K562 (cell line): ENCODE measurements around the gene PPM1G. TPM values are rescaled to one million over a fixed set of nuclear protein-coding genes. Genes with fewer than 3 reads are reported as not detected.

Experiments
- ATAC-seq: fragments of 200-7000 bp; cut with Tn5 transposase; 3 replicates; pipeline ENCODE4 v1.9.1; 2020; ENCODE audit warnings: moderate library complexity
- BruUV-seq: library from RNA; stranded (reverse); fragments of 400-500 nt; replicated peaks from 2 replicates; lab custom pipeline; 2021; lab: Mats Ljungman, UMichigan
- CTCF ChIA-PET: fragments of 300-600 bp; formaldehyde crosslinking; extraction: SDS; loops from one replicate; lab custom pipeline; 2021; ENCODE audit warnings: low intra/inter-chr PET ratio; lab: Yijun Ruan, JAX
- POLR2A ChIA-PET: fragments of 300-600, 350-650 bp; sonication (Branson Sonifier 250); formaldehyde crosslinking; extraction: SDS; loops from one replicate; lab custom pipeline; 2021; ENCODE audit warnings: antibody characterized with exemption, inconsistent platforms; lab: Yijun Ruan, JAX
- DNase-seq, 4 experiments: peaks; one replicate each; pipeline versions ENCODE4 v3.0.0 to v3.0.0-alpha.2; 2011 to 2018; ENCODE audit warnings: low spot score in 3 of 4, mixed read lengths in 3 of 4; ENCODE audit errors: extremely low read depth in 1 of 4
- FAIRE-seq: peaks from 2 replicates; lab custom pipeline; 2011; peaks lifted over from hg19 to GRCh38; lab: Jason Lieb, UNC
- H2AFZ ChIP-seq: 2 replicates; pipeline ENCODE4 v1.6.0; 2011; ENCODE audit warnings: low read depth, low read length, control low read depth, inconsistent platforms
- H3K27ac ChIP-seq: fragments of 200-600 bp; 3 replicates; pipeline ENCODE4 v1.8.0; 2011; ENCODE audit warnings: low read depth, mild to moderate bottlenecking, control low read depth, inconsistent platforms, low read length, moderate library complexity, mixed read lengths; ENCODE audit errors: extremely low read depth
- H3K27me3 ChIP-seq, 2 experiments: fragments of 300-600 bp in 1 of 2; 2 replicates in 1 of 2; 3 replicates in 1 of 2; pipeline versions ENCODE4 v1.6.0 to v1.8.0; 2011; ENCODE audit warnings: inconsistent platforms in 2 of 2, low read length in 2 of 2, mild to moderate bottlenecking in 1 of 2, mixed read lengths in 1 of 2, moderate library complexity in 1 of 2; ENCODE audit not compliant: control insufficient read depth in 2 of 2, insufficient read depth in 2 of 2
- H3K36me3 ChIP-seq: fragments of 300-600 bp; 3 replicates; pipeline ENCODE4 v1.8.0; 2011; ENCODE audit warnings: mild to moderate bottlenecking, low read length, inconsistent platforms; ENCODE audit not compliant: control insufficient read depth, insufficient read depth
- H3K4me1 ChIP-seq, 2 experiments: fragments of 200-600 bp in 1 of 2; replicated peaks in 1 of 2; 2 replicates in 1 of 2; 3 replicates in 1 of 2; pipeline versions ENCODE4 v1.5.1 to v1.8.0; 2011; ENCODE audit warnings: inconsistent platforms in 2 of 2, low read length in 2 of 2, mild to moderate bottlenecking in 1 of 2, mixed read lengths in 1 of 2, moderate library complexity in 1 of 2; ENCODE audit not compliant: control insufficient read depth in 2 of 2, insufficient read depth in 2 of 2
- H3K4me2 ChIP-seq: 2 replicates; pipeline ENCODE4 v1.6.1; 2011; ENCODE audit warnings: low read length, control low read depth, inconsistent platforms, mixed read lengths; ENCODE audit not compliant: insufficient read depth
- H3K4me3 ChIP-seq: fragments of 200-600 bp; sonication (generic), shearing (Covaris generic); 2 replicates; pipeline ENCODE4 v1.5.1; 2016; ENCODE audit warnings: control low read depth, inconsistent platforms
- H3K79me2 ChIP-seq: fragments of 200-600 bp; 3 replicates; pipeline ENCODE4 v1.8.0; 2011; ENCODE audit warnings: low read length, inconsistent platforms; ENCODE audit not compliant: control insufficient read depth, insufficient read depth
- H3K9ac ChIP-seq, 2 experiments: 2 replicates each; pipeline versions ENCODE4 v1.6.0 to v1.6.1; 2011; ENCODE audit warnings: low read depth in 2 of 2, low read length in 2 of 2, control low read depth in 1 of 2, inconsistent platforms in 1 of 2, mild to moderate bottlenecking in 1 of 2, mixed read lengths in 1 of 2; ENCODE audit not compliant: insufficient read depth in 1 of 2
- H3K9me1 ChIP-seq: one replicate; pipeline ENCODE4 v1.6.0; 2011; ENCODE audit warnings: inconsistent platforms, mild to moderate bottlenecking, low read length, moderate library complexity; ENCODE audit not compliant: control insufficient read depth, insufficient read depth
- H3K9me3 ChIP-seq: replicated peaks from 2 replicates; pipeline ENCODE4 v1.5.1; 2011; ENCODE audit warnings: low read depth, low read length, inconsistent platforms; ENCODE audit not compliant: control insufficient read depth, insufficient read depth
- H4K20me1 ChIP-seq: replicated peaks from 2 replicates; pipeline ENCODE4 v1.6.1; 2011; ENCODE audit warnings: low read length, inconsistent platforms, mixed read lengths; ENCODE audit not compliant: control insufficient read depth, insufficient read depth
- CBFA2T2 ChIP-seq: fragments of 450-650 bp; conservative IDR thresholded peaks from 2 replicates; pipeline ENCODE4 v1.6.1; 2017; ENCODE audit warnings: mild to moderate bottlenecking
- CBX3 ChIP-seq, 2 experiments: IDR thresholded peaks; 1 replicate in 1 of 2; 2 replicates in 1 of 2; pipeline ENCODE4 v1.6.1; 2012; ENCODE audit warnings: inconsistent platforms in 2 of 2, low read length in 2 of 2, borderline replicate concordance in 1 of 2, control low read depth in 1 of 2
- GABPB1 ChIP-seq: sonication (generic); formaldehyde crosslinking; IDR thresholded peaks from 2 replicates; pipeline ENCODE4 v1.8.0; 2022; ENCODE audit warnings: mild to moderate bottlenecking, missing genetic modification reagents
- HDAC6 ChIP-seq: IDR thresholded peaks from 2 replicates; pipeline ENCODE4 v1.6.1; 2012; ENCODE audit warnings: low read depth, mild to moderate bottlenecking, control low read depth, inconsistent platforms, low read length, moderate library complexity
- KAT8 ChIP-seq: fragments of 450-650 bp; IDR thresholded peaks from 2 replicates; pipeline ENCODE4 v1.6.1; 2016; ENCODE audit warnings: low read depth, mild to moderate bottlenecking
- MEF2A ChIP-seq: IDR thresholded peaks from 2 replicates; pipeline ENCODE4 v1.6.1; 2011; ENCODE audit warnings: low read depth, mild to moderate bottlenecking, low read length, moderate library complexity; ENCODE audit not compliant: control insufficient read depth
- TEAD2 ChIP-seq: fragments of 450-650 bp; IDR thresholded peaks from 2 replicates; pipeline ENCODE4 v1.6.1; 2016; ENCODE audit warnings: missing genetic modification characterization, control low read depth, missing compliant biosample characterization
- WHSC1 ChIP-seq: IDR thresholded peaks from one replicate; pipeline ENCODE4 v1.6.1; 2012; ENCODE audit warnings: low read length, control low read depth, inconsistent platforms
- XRCC3 ChIP-seq: fragments of 450-650 bp; IDR thresholded peaks from 2 replicates; pipeline ENCODE4 v1.6.1; 2017; ENCODE audit warnings: mild to moderate bottlenecking, moderate library complexity
- ZC3H4 ChIP-seq: sonication (generic); formaldehyde crosslinking; IDR thresholded peaks from 2 replicates; pipeline ENCODE4 v1.9.0; 2021; ENCODE audit warnings: missing genetic modification reagents, borderline replicate concordance
- ZNF217 ChIP-seq: sonication (generic); formaldehyde crosslinking; IDR thresholded peaks from 2 replicates; pipeline ENCODE4 v1.8.0; 2022; ENCODE audit warnings: mild to moderate bottlenecking, missing genetic modification reagents
- ZNF316 ChIP-seq: fragments of 450-650 bp; IDR thresholded peaks from 2 replicates; pipeline ENCODE4 v1.6.1; 2016
- ZNF699 ChIP-seq: fragments of 250-450 bp; sonication (Bioruptor Pico); IDR thresholded peaks from 2 replicates; pipeline ENCODE4 v1.8.0; 2021; ENCODE audit warnings: mild to moderate bottlenecking, moderate library complexity; ENCODE audit not compliant: insufficient replicate concordance
- WGBS: fragments of 100-300 bp; shearing (Covaris generic); methylation state at CpG from one replicate; pipeline ENCODE4 v1.1.6; 2016; ENCODE audit warnings: low coverage, mixed read lengths; ENCODE audit not compliant: insufficient coverage; ENCODE audit errors: missing lambda C conversion rate; 5-methylcytosine and 5-hydroxymethylcytosine counted together
- in situ Hi-C: fragments of 300-500 bp; cut with MboI; formaldehyde crosslinking; loops from 4 replicates; pipeline ENCODE4 v1.15.0; 2018; ENCODE audit warnings: inconsistent platforms, mixed read lengths
- intact Hi-C: fragments of 100-400 bp; cut with micrococcal nuclease; formaldehyde crosslinking; loops from 2 replicates; pipeline ENCODE4 v1.14.2; 2022
- polyA plus RNA-seq, 8 experiments: library from polyadenylated mRNA; depleted of rRNA in 4 of 8; stranded (reverse) in 5 of 8; unstranded in 3 of 8; fragments of >200 nt; fragmentation: Nextera tagmentation in 2 of 8; fragmentation: Illumina TruSeq in 1 of 8; extraction: Ambion mirVana in 2 of 8; extraction: Trizol in 1 of 8; gene quantifications; 2 replicates each; pipeline versions ENCODE4 v1.2.1 to v1.2.3, GENCODE V29; 2011 to 2014; ENCODE audit warnings: inconsistent platforms in 1 of 8, missing spikeins in 1 of 8
- total RNA-seq, 7 experiments: library from RNA; depleted of rRNA in 6 of 7; stranded (reverse); fragments of >200 nt in 6 of 7; fragmentation: Illumina TruSeq in 2 of 7; extraction: Trizol in 2 of 7; gene quantifications; 2 replicates each; pipeline versions ENCODE4 v1.2.1 to v1.2.3, GENCODE V29; 2011 to 2021; ENCODE audit warnings: low replicate concordance in 1 of 7
- TF ChIP-seq, protein P1 (sequence below), 2 experiments: fragments of 450-650 bp; formaldehyde crosslinking in 1 of 2; IDR thresholded peaks; 2 replicates each; pipeline versions ENCODE4 v1.4.0 to v1.6.1; 2014 to 2020; ENCODE audit warnings: mild to moderate bottlenecking in 2 of 2, borderline replicate concordance in 1 of 2, low read depth in 1 of 2
- TF ChIP-seq, protein P2 (sequence below): fragments of 450-650 bp; IDR thresholded peaks from 2 replicates; pipeline ENCODE4 v1.6.1; 2016; ENCODE audit warnings: antibody characterized with exemption

Gene PPM1G
- total and polyA plus RNA-seq, 9 of the 15 experiments (the other 6 are each of a cell fraction or from before 2014, with no cell fraction given) = 61.7 to 230 (median 153) TPM

DNA sequence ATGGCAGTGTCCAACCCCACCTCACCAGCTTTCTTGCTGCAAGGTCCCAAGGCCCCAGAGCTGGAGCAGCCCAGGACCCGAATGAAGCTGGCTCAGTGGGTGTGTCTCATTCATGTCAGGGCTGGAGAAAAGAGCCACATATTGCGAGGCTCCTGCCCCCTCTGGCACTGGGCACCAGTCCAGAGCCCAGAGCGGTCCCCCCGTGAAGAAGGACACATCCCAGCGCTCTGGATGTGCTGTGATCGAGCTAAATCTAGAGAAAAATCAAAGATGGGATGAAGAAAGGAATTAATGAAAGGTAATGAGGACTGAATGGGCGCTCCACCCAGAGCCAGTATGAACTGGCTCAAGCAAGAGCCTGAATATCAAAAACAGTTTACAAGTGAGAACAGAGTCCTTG is 73.2 kb downstream of the PPM1G start:
- H3K4me3 ChIP-seq = no peak overlapping the region
- 95% methylated on average over 7 of the region's 7 CpGs for WGBS
- ATAC-seq (no peak), FAIRE-seq (no peak), DNase-seq (no peak)
- H3K27me3 ChIP-seq = no peaks in the 10 kb centered on the region
- no peaks in the 10 kb centered on the region for H3K79me2 ChIP-seq
- POLR2A ChIA-PET = interaction anchor here (1.1 to 3.1 kb wide), 4 partner anchors 9 to 21 kb away, joined by 4 to 14 read pairs (median 4); partner anchors contain the start of genes GTF3C2 and MPV17
- H2AFZ ChIP-seq = no peak overlapping the region
- intact Hi-C loops = no loop called here
- no peaks in the 10 kb centered on the region for H4K20me1 ChIP-seq
- in situ Hi-C loops = no loop called here
- no peaks in the 10 kb centered on the region for H3K4me1 ChIP-seq
- no peak for TF ChIP-seq HDAC6
- no peak for TF ChIP-seq WHSC1
- no peak for TF ChIP-seq GABPB1 (CRISPR knock-in tag)
- no peak for TF ChIP-seq ZNF316
- TF ChIP-seq KAT8 = no peak
- TF ChIP-seq CBX3 (IDR thresholded peaks at IDR 0.05; ENCODE audit: borderline replicate concordance in 1 of 2, low read length in 2 of 2) = no peak
- TF ChIP-seq XRCC3 = no peak
- TF ChIP-seq TEAD2 (tag) = no peak
- no peak for TF ChIP-seq CBFA2T2
- TF ChIP-seq, protein P1, sequence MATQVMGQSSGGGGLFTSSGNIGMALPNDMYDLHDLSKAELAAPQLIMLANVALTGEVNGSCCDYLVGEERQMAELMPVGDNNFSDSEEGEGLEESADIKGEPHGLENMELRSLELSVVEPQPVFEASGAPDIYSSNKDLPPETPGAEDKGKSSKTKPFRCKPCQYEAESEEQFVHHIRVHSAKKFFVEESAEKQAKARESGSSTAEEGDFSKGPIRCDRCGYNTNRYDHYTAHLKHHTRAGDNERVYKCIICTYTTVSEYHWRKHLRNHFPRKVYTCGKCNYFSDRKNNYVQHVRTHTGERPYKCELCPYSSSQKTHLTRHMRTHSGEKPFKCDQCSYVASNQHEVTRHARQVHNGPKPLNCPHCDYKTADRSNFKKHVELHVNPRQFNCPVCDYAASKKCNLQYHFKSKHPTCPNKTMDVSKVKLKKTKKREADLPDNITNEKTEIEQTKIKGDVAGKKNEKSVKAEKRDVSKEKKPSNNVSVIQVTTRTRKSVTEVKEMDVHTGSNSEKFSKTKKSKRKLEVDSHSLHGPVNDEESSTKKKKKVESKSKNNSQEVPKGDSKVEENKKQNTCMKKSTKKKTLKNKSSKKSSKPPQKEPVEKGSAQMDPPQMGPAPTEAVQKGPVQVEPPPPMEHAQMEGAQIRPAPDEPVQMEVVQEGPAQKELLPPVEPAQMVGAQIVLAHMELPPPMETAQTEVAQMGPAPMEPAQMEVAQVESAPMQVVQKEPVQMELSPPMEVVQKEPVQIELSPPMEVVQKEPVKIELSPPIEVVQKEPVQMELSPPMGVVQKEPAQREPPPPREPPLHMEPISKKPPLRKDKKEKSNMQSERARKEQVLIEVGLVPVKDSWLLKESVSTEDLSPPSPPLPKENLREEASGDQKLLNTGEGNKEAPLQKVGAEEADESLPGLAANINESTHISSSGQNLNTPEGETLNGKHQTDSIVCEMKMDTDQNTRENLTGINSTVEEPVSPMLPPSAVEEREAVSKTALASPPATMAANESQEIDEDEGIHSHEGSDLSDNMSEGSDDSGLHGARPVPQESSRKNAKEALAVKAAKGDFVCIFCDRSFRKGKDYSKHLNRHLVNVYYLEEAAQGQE (IDR thresholded peaks at IDR 0.05; ENCODE audit: borderline replicate concordance) = 0 out of 2 replicates have a peak, but pooled peaks have one; percentile 3
- TF ChIP-seq, protein P1 (CRISPR knock-in tag; IDR thresholded peaks at IDR 0.05; ENCODE audit: low read depth) = no peak
- TF ChIP-seq ZC3H4 = 0 out of 2 replicates have a peak, but pooled peaks have one; percentile 28
- TF ChIP-seq ZNF699 = no peak
- TF ChIP-seq ZNF217 (CRISPR knock-in tag) = no peak
- TF ChIP-seq, protein P2, sequence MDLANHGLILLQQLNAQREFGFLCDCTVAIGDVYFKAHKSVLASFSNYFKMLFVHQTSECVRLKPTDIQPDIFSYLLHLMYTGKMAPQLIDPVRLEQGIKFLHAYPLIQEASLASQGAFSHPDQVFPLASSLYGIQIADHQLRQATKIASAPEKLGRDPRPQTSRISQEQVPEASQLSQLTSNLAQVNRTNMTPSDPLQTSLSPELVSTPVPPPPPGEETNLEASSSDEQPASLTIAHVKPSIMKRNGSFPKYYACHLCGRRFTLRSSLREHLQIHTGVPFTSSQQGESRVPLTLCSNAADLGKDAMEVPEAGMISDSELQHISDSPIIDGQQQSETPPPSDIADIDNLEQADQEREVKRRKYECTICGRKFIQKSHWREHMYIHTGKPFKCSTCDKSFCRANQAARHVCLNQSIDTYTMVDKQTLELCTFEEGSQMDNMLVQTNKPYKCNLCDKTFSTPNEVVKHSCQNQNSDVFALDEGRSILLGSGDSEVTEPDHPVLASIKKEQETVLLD = no peak
- TF ChIP-seq MEF2A = no peak
- H3K36me3 ChIP-seq = peaks cover 75% of the 10 kb centered on the region
- no peaks in the 10 kb centered on the region for H3K9me3 ChIP-seq
- BruUV-seq = no TSS peak
- CTCF ChIA-PET = no interaction called here
- no peaks in the 10 kb centered on the region for H3K9me1 ChIP-seq
- H3K4me2 ChIP-seq = no peak overlapping the region
- no peak overlapping the region for H3K27ac ChIP-seq
- H3K9ac ChIP-seq = 0 out of 4 replicates have a peak overlapping the region, but pooled peaks of 1 of the 2 experiments have one; percentile 4
